Cardiac muscle cell (in vitro differentiated cells and primary cell): ENCODE data around the gene PLCH2. TPM values are rescaled to one million over a fixed set of nuclear protein-coding genes. Genes with fewer than 3 reads are reported as not detected.

Experiments used
- DNase-seq, 2 donors: peaks; one replicate each; pipeline versions ENCODE4 v3.0.0 to v3.0.0-alpha.2; 2010 to 2017; ENCODE audit warnings: low read depth in 1 of 2, low spot score in 1 of 2
- H3K27ac ChIP-seq: fragments of 200-600 bp; sonication (generic); 2 replicates; pipeline ENCODE4 v1.5.1; 2016
- H3K27me3 ChIP-seq: fragments of 200-600 bp; sonication (generic); 2 replicates; pipeline ENCODE4 v1.6.0; 2016; ENCODE audit warnings: control low read depth
- H3K36me3 ChIP-seq: fragments of 200-600 bp; sonication (generic); 2 replicates; pipeline ENCODE4 v1.5.1; 2016; ENCODE audit warnings: control low read depth
- H3K4me1 ChIP-seq: fragments of 200-600 bp; sonication (generic); 2 replicates; pipeline ENCODE4 v1.8.1; 2017; ENCODE audit warnings: low read depth, mild to moderate bottlenecking, mixed run types
- H3K4me3 ChIP-seq: fragments of 200-600 bp; sonication (generic); 2 replicates; pipeline ENCODE4 v1.5.1; 2016; ENCODE audit warnings: mild to moderate bottlenecking
- H3K9me3 ChIP-seq: fragments of 200-600 bp; sonication (generic); 2 replicates; pipeline ENCODE4 v1.5.1; 2017; ENCODE audit warnings: low read depth, mild to moderate bottlenecking, control low read depth
- CTCF ChIP-seq: IDR thresholded peaks from 2 replicates; pipeline ENCODE4 v1.5.1; 2012; ENCODE audit warnings: low read depth, mild to moderate bottlenecking, low read length
- polyA plus RNA-seq: library from polyadenylated mRNA; unstranded; fragments of >200 nt; fragmentation: Nextera tagmentation; extraction: Ambion mirVana; gene quantifications from 2 replicates; pipeline ENCODE4 v1.2.1, GENCODE V29; 2016
- total RNA-seq: library from RNA; depleted of rRNA; stranded (reverse); fragments of >200 nt; gene quantifications from 2 replicates; pipeline ENCODE4 v1.2.3, GENCODE V29; 2016

The PLCH2 gene
- total and polyA plus RNA-seq, 2 experiments from 2014 or later, result 0.33 to 0.44 TPM

DNA sequence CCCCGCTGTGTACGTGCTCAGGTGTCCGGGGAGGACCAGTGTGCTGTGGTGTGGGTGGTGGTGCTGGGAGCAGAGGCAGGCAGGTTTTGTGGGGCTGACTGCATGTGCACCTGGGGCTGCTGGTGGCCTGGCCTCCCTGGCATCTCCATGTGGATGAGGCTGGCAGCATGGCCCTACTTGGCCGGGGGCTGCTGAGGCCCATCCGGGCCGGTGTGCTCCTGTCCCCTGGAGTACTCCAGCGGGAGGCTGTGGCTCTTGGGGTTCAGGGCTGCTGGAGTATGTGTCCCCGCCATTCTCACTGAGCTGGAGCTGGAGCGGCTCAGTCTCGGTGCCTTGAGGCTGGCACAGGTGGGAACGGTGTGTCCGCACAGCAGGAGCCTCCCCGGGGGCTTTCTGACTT is 42.9 kb upstream of the PLCH2 start:
- Histone ChIP-seq H3K9me3 (no peaks in the 10 kb centered on the region), H3K4me3 (no peak overlapping the region), H3K27ac (no peak overlapping the region), H3K36me3 (no peaks in the 10 kb centered on the region), H3K27me3 (peaks cover 36% of the 10 kb centered on the region), H3K4me1 (peaks cover 4% of the 10 kb centered on the region)
- no peak for TF ChIP-seq CTCF
- DNase-seq, result no peak

DNA sequence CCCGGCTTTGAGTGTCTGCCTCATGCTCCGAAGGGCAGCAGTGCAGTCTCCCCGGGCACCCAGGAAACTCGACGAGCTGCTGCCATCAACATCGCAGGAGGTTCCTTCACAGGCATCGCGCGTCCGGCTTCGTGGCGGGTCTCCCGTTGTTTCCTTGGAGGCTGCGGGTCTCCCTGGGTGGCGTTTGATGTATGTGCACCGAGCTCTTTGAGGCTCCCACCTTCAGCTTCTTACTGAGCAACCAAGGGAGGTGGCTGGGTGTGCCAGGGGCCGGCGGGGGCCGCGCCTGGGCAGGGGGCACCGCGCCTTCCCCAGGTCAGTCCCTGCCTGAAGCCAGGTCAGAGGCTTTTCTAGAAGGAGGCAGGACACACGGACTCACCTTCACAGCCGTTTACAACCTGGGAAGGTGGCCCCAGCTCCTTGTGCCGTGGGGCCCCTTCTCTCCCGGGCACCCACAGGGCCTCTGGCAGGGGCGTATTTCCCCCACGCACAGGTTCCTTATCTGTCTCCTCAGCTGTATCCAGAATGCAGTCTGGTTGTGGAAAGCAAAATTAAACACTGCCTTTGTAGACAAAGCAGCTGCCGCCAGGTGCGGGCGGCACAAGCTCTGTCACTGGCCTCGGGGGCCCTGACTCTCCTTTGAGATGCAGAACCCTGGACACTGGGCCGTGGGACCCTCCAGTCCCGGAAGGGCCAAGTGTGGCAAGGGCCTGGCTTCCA is 42.0 kb upstream of the PLCH2 start:
- H3K36me3 ChIP-seq, result no peaks in the 10 kb centered on the region
- peaks cover 36% of the 10 kb centered on the region for H3K27me3 ChIP-seq
- peaks cover 4% of the 10 kb centered on the region for H3K4me1 ChIP-seq
- H3K4me3 ChIP-seq, result no peak overlapping the region
- no peak for DNase-seq
- H3K9me3 ChIP-seq, result no peaks in the 10 kb centered on the region
- TF ChIP-seq CTCF, result no peak
- H3K27ac ChIP-seq, result no peak overlapping the region

- Histone ChIP-seq H3K4me3 (no peak overlapping the region), H3K27ac (no peak overlapping the region), H3K4me1 (peaks cover 4% of the 10 kb centered on the region), H3K9me3 (no peaks in the 10 kb centered on the region), H3K27me3 (peaks cover 36% of the 10 kb centered on the region), H3K36me3 (no peaks in the 10 kb centered on the region)
- DNase-seq, result no peak
- no peak for TF ChIP-seq CTCF
Measured at GRCh38 chr1:2435091-2435490, 41.0 kb upstream of the PLCH2 start.

DNA sequence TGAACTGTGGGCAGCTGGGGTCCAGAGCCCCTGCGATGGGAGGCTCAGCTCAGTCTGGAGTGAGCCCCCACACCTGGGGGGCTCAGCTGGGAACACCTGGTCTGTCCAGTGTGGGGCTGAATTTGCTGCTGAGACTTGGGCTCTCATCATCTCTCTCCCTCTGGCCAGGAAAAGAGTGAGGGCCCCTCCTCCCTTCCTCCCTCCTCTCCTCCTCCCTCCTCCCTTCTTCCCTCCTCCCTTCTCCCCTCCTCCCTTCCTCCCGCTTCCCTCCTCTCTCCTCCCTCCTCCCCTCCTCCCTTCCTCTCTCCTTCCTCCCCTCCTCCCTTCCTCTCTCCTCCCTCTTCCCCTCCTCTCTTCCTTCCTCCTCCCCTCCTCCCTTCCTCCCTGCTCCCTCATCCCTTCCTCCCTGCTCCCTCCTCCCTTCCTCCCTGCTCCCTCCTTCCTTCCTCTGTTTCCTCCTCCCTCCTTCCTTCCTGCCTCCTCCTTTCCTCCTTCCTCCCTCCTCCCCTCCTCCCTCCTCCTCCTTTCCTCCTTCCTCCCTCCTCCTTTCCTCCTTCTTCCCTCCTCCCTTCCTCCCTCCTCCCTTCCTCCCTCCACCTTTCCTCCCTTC is 40.2 kb upstream of the PLCH2 start:
- no peak overlapping the region for H3K27ac ChIP-seq
- no peak for DNase-seq
- H3K9me3 ChIP-seq, result no peaks in the 10 kb centered on the region
- H3K27me3 ChIP-seq, result peaks cover 36% of the 10 kb centered on the region
- H3K36me3 ChIP-seq, result no peaks in the 10 kb centered on the region
- H3K4me3 ChIP-seq, result no peak overlapping the region
- H3K4me1 ChIP-seq, result peaks cover 4% of the 10 kb centered on the region
- no peak for TF ChIP-seq CTCF

GRCh38 chr1:2436876-2437275 is 39.2 kb upstream of the PLCH2 start:
- Histone ChIP-seq H3K27ac (no peak overlapping the region), H3K4me3 (no peak overlapping the region), H3K4me1 (no peaks in the 10 kb centered on the region), H3K9me3 (no peaks in the 10 kb centered on the region), H3K36me3 (no peaks in the 10 kb centered on the region), H3K27me3 (peaks cover 45% of the 10 kb centered on the region)
- no peak for DNase-seq
- no peak for TF ChIP-seq CTCF
